Epithelial cell of esophagus (primary cell): ENCODE data around the gene FGF2.

Experiments used
- DNase-seq: peaks from one replicate; pipeline ENCODE4 v3.0.0; 2010; ENCODE audit warnings: low read depth
- H3K4me3 ChIP-seq: 2 replicates; pipeline ENCODE4 v1.5.1; 2011; ENCODE audit warnings: mild to moderate bottlenecking, low read length, control low read depth
- TF ChIP-seq, protein P1 (sequence below): IDR thresholded peaks from 2 replicates; pipeline ENCODE4 v1.5.1; 2011; ENCODE audit warnings: low read depth, mild to moderate bottlenecking, low read length, control low read depth, inconsistent platforms; ENCODE audit not compliant: insufficient read depth; ENCODE audit errors: missing control alignments

The FGF2 gene

DNA sequence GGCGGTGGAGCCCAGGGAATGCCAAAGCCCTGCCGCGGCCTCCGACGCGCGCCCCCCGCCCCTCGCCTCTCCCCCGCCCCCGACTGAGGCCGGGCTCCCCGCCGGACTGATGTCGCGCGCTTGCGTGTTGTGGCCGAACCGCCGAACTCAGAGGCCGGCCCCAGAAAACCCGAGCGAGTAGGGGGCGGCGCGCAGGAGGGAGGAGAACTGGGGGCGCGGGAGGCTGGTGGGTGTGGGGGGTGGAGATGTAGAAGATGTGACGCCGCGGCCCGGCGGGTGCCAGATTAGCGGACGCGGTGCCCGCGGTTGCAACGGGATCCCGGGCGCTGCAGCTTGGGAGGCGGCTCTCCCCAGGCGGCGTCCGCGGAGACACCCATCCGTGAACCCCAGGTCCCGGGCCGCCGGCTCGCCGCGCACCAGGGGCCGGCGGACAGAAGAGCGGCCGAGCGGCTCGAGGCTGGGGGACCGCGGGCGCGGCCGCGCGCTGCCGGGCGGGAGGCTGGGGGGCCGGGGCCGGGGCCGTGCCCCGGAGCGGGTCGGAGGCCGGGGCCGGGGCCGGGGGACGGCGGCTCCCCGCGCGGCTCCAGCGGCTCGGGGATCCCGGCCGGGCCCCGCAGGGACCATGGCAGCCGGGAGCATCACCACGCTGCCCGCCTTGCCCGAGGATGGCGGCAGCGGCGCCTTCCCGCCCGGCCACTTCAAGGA lies at the start of gene FGF2:
Gene FGF2, plus strand, starts transcription at position 279 of the 705 bp plus-strand sequence. Its CDS starts 344 bp downstream, at position 623.
- H3K4me3 ChIP-seq, result peak within 1 kb of the TSS; percentile 60
- DNase-seq, result peak; percentile 19
- TF ChIP-seq, protein P1, sequence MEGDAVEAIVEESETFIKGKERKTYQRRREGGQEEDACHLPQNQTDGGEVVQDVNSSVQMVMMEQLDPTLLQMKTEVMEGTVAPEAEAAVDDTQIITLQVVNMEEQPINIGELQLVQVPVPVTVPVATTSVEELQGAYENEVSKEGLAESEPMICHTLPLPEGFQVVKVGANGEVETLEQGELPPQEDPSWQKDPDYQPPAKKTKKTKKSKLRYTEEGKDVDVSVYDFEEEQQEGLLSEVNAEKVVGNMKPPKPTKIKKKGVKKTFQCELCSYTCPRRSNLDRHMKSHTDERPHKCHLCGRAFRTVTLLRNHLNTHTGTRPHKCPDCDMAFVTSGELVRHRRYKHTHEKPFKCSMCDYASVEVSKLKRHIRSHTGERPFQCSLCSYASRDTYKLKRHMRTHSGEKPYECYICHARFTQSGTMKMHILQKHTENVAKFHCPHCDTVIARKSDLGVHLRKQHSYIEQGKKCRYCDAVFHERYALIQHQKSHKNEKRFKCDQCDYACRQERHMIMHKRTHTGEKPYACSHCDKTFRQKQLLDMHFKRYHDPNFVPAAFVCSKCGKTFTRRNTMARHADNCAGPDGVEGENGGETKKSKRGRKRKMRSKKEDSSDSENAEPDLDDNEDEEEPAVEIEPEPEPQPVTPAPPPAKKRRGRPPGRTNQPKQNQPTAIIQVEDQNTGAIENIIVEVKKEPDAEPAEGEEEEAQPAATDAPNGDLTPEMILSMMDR, result no peak

- TF ChIP-seq, protein P1, result no peak
- H3K4me3 ChIP-seq, result no peak overlapping the region
- peak; percentile 82 for DNase-seq
Measured at GRCh38 chr4:122776916-122777315, 49.7 kb upstream of the FGF2 start.

- TF ChIP-seq, protein P1, result no peak
Measured at GRCh38 chr4:122777846-122778673, 48.6 kb upstream of the FGF2 start.

DNA sequence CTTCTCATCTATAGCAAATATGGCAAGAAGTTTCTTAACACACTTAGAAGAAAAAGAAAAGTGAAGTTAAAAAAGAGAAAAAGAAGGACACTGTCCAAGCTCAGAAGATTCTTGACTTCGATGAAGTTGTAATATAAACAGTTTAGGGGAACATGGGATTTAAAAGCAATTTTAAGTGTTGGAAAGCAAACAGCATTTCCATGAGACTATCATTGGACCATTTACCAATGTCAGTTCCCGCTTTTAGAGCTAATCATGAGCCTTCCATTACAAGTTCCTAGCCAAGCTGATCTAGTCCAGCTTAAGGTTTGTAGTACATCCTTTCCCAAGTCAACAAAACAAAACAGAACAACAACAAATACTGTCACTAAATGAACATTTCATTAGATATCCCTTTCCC lies 45.1 kb upstream of the FGF2 start:
- DNase-seq, result no peak
- no peak overlapping the region for H3K4me3 ChIP-seq
- TF ChIP-seq, protein P1, result no peak

More at GRCh38 chr4:122777846-122778673, 48.6 kb upstream of the FGF2 start:
- peak; percentile 71 for DNase-seq
- no peak overlapping the region for H3K4me3 ChIP-seq

- TF ChIP-seq, protein P1, result no peak
- peak; percentile 85 for DNase-seq
- no peak overlapping the region for H3K4me3 ChIP-seq
Measured at GRCh38 chr4:122783301-122784215, 43.1 kb upstream of the FGF2 start.

DNA sequence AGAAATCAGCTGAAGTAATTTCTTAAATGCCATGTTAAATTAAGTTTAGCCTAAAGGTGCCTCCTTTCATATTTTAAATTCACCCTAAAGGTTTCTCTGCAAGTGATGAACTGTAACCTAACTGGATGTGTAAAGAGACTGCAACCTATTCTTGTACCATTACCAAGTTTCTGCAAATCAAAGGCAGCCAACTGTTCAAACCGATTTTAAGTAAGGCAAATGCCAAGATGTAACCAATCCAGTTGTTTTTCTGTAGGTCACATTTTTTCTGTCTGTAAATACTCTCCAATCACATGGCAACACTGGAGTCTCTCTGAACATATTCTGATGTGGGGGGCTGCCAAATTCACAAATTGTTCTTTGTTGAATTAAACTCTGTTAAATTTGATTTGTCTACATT lies 42.4 kb upstream of the FGF2 start:
- no peak overlapping the region for H3K4me3 ChIP-seq
- TF ChIP-seq, protein P1, result no peak
- DNase-seq, result no peak
